GM12892 (cell line): Measurements from ENCODE around the gene OR52E8.

Source experiments
- POLR2A ChIP-seq: IDR thresholded peaks from 2 replicates; pipeline ENCODE4 v1.6.1; 2011; ENCODE audit warnings: low read depth, low read length, control low read depth
- POLR2AphosphoS5 ChIP-seq: IDR thresholded peaks from 2 replicates; pipeline ENCODE4 v1.6.1; 2011; ENCODE audit warnings: low read depth, low read length, control low read depth
- TAF1 ChIP-seq: IDR thresholded peaks from 2 replicates; pipeline ENCODE4 v1.6.1; 2011; ENCODE audit warnings: low read depth, mild to moderate bottlenecking, control low read depth, low read length, borderline replicate concordance

GRCh38 chr11:5878564-5878963, 21.1 kb upstream of the OR52E8 start:
- TF ChIP-seq POLR2A: no peak
- TF ChIP-seq TAF1: no peak
- no peak for TF ChIP-seq POLR2AphosphoS5
